A549 (cell line): ENCODE results near the gene SUPT5H. TPM values are rescaled to one million over a fixed set of nuclear protein-coding genes. Genes with fewer than 3 reads are reported as not detected.

ENCODE experiments used
- ATAC-seq, 2 experiments: fragments of 200-7000 bp in 1 of 2; fragments of >200 bp in 1 of 2; cut with Nextera tagmentation in 1 of 2; cut with Tn5 transposase in 1 of 2; 3 replicates each; pipeline versions ENCODE4 v1.8.0 to v1.9.1; 2018 to 2020; ENCODE audit warnings: mild to moderate bottlenecking in 1 of 2, moderate library complexity in 1 of 2
- CTCF ChIA-PET: fragments of 300-600 bp; sonication (Branson Sonifier 250); formaldehyde crosslinking; extraction: SDS; loops from one replicate; lab custom pipeline; 2021; ENCODE audit warnings: antibody characterized with exemption, inconsistent platforms; lab: Yijun Ruan, JAX
- POLR2A ChIA-PET: fragments of 350-600 bp; formaldehyde crosslinking; extraction: SDS; loops from one replicate; lab custom pipeline; 2021; ENCODE audit warnings: antibody characterized with exemption, inconsistent platforms; lab: Yijun Ruan, JAX
- DNase-seq, 2 experiments: peaks; one replicate each; pipeline versions ENCODE4 v3.0.0 to v3.0.0-alpha.2; 2011 to 2016; ENCODE audit warnings: low read depth in 1 of 2, low spot score in 1 of 2
- FAIRE-seq: peaks from 2 replicates; lab custom pipeline; 2011; peaks lifted over from hg19 to GRCh38; lab: Jason Lieb, UNC
- H3K27ac ChIP-seq, 2 experiments: fragments of >200 bp; sonication (Bioruptor Twin); formaldehyde crosslinking; 3 replicates each; pipeline ENCODE4 v1.5.1; 2016 to 2017
- H3K4me1 ChIP-seq: fragments of >200 bp; sonication (Bioruptor Twin); formaldehyde crosslinking; 3 replicates; pipeline ENCODE4 v1.6.1; 2016
- H3K4me2 ChIP-seq: fragments of >200 bp; sonication (Bioruptor Twin); formaldehyde crosslinking; 3 replicates; pipeline ENCODE4 v1.6.1; 2016
- H3K4me3 ChIP-seq: fragments of >200 bp; sonication (Bioruptor Twin); formaldehyde crosslinking; 3 replicates; pipeline ENCODE4 v1.5.1; 2016
- H3K9me3 ChIP-seq: fragments of >200 bp; sonication (Bioruptor Twin); formaldehyde crosslinking; 3 replicates; pipeline ENCODE4 v1.6.1; 2016
- BHLHE40 ChIP-seq: IDR thresholded peaks from 2 replicates; pipeline ENCODE4 v1.6.1; 2012; ENCODE audit warnings: low read depth, low read length, inconsistent platforms
- CEBPB ChIP-seq, 2 experiments: fragments of >200 bp in 1 of 2; sonication (Bioruptor Twin) in 1 of 2; formaldehyde crosslinking in 1 of 2; IDR thresholded peaks; 2 replicates each; pipeline ENCODE4 v1.6.1; 2012 to 2016
- CHD2 ChIP-seq: fragments of 150-350 bp; IDR thresholded peaks from 2 replicates; pipeline ENCODE4 v1.6.1; 2014; ENCODE audit warnings: low read length; ENCODE audit not compliant: partially characterized antibody
- CHD4 ChIP-seq: fragments of 200-600 bp; sonication (generic); IDR thresholded peaks from 2 replicates; pipeline ENCODE4 v1.6.1; 2016; ENCODE audit warnings: antibody characterized with exemption, mild to moderate bottlenecking, borderline replicate concordance
- EHF ChIP-seq: fragments of 250-450 bp; sonication (Bioruptor Pico); IDR thresholded peaks from 2 replicates; pipeline ENCODE4 v1.5.0; 2020; ENCODE audit warnings: mild to moderate bottlenecking
- EHMT2 ChIP-seq: fragments of 200-600 bp; sonication (generic); IDR thresholded peaks from 2 replicates; pipeline ENCODE4 v1.6.1; 2016; ENCODE audit warnings: antibody characterized with exemption, low read depth, mild to moderate bottlenecking, moderate library complexity
- FOSL2 ChIP-seq, 2 experiments: fragments of 450-650 bp in 1 of 2; fragments of >200 bp in 1 of 2; sonication (Bioruptor Twin) in 1 of 2; formaldehyde crosslinking; IDR thresholded peaks; 2 replicates each; pipeline versions ENCODE4 v1.5.0 to v1.6.1; 2016 to 2020; ENCODE audit warnings: mild to moderate bottlenecking in 1 of 2, moderate library complexity in 1 of 2
- GATA3 ChIP-seq: IDR thresholded peaks from 2 replicates; pipeline ENCODE4 v1.6.1; 2012; ENCODE audit warnings: borderline replicate concordance
- HOXA7 ChIP-seq: fragments of 250-450 bp; sonication (Bioruptor Pico); IDR thresholded peaks from 2 replicates; pipeline ENCODE4 v1.5.0; 2020; ENCODE audit warnings: mild to moderate bottlenecking, moderate library complexity
- HOXB5 ChIP-seq: fragments of 250-450 bp; sonication (Bioruptor Pico); IDR thresholded peaks from 2 replicates; pipeline ENCODE4 v1.5.0; 2020; ENCODE audit warnings: mild to moderate bottlenecking, moderate library complexity
- JUN ChIP-seq, 2 experiments: fragments of >200 bp; sonication (Bioruptor Twin); formaldehyde crosslinking; IDR thresholded peaks; 2 replicates in 1 of 2; 3 replicates in 1 of 2; pipeline ENCODE4 v1.6.1; 2016 to 2017
- MAZ ChIP-seq: fragments of 150-350 bp; IDR thresholded peaks from 2 replicates; pipeline ENCODE4 v1.6.1; 2014; ENCODE audit warnings: antibody characterized with exemption, low read depth, low read length, borderline replicate concordance
- MYC ChIP-seq: IDR thresholded peaks from 2 replicates; pipeline ENCODE4 v1.6.1; 2012; ENCODE audit warnings: mild to moderate bottlenecking, inconsistent platforms, low read length, improper control_type of control experiment, borderline replicate concordance
- NR3C1 ChIP-seq: fragments of >200 bp; sonication (Bioruptor Twin); formaldehyde crosslinking; IDR thresholded peaks from 3 replicates; pipeline ENCODE4 v1.6.1; 2017
- POLR2A ChIP-seq: IDR thresholded peaks from 2 replicates; pipeline ENCODE4 v1.6.1; 2012; ENCODE audit warnings: mild to moderate bottlenecking, low read length
- POLR2AphosphoS2 ChIP-seq: conservative IDR thresholded peaks from 2 replicates; pipeline ENCODE4 v1.6.1; 2012; ENCODE audit warnings: low read length, improper control_type of control experiment, inconsistent platforms
- RARB ChIP-seq: fragments of 250-450 bp; sonication (Bioruptor Pico); IDR thresholded peaks from 2 replicates; pipeline ENCODE4 v1.8.0; 2021; ENCODE audit warnings: mild to moderate bottlenecking, moderate library complexity
- SMC3 ChIP-seq: fragments of >200 bp; sonication (Bioruptor Twin); formaldehyde crosslinking; IDR thresholded peaks from 3 replicates; pipeline ENCODE4 v1.6.1; 2018; ENCODE audit warnings: inconsistent platforms
- TFCP2L1 ChIP-seq: fragments of 250-450 bp; sonication (Bioruptor Pico); IDR thresholded peaks from 2 replicates; pipeline ENCODE4 v1.5.0; 2021; ENCODE audit warnings: mild to moderate bottlenecking
- ZC3H11A ChIP-seq: fragments of 450-650 bp; IDR thresholded peaks from 2 replicates; pipeline ENCODE4 v1.6.1; 2014; ENCODE audit warnings: antibody characterized with exemption, mild to moderate bottlenecking
- ZFP36 ChIP-seq: fragments of 450-650 bp; IDR thresholded peaks from 2 replicates; pipeline ENCODE4 v1.6.1; 2014; ENCODE audit warnings: borderline replicate concordance; ENCODE audit not compliant: partially characterized antibody
- ZSCAN20 ChIP-seq: fragments of 250-450 bp; sonication (Bioruptor Pico); IDR thresholded peaks from 2 replicates; pipeline ENCODE4 v1.8.0; 2022; ENCODE audit warnings: mild to moderate bottlenecking, moderate library complexity
- WGBS: methylation state at CpG from one replicate; pipeline ENCODE4 v1.1.6; 2017; ENCODE audit errors: missing lambda C conversion rate; 5-methylcytosine and 5-hydroxymethylcytosine counted together
- polyA plus RNA-seq, 4 experiments: library from polyadenylated mRNA; depleted of rRNA in 3 of 4; stranded (reverse); fragments of >200 nt; fragmentation: RNase III in 1 of 4; extraction: RNeasy Plus Mini Kit Qiagen cat#74134 plus additional on column Dnase treatment in 1 of 4; gene quantifications; 2 replicates in 3 of 4; 3 replicates in 1 of 4; pipeline ENCODE4 v1.2.3, GENCODE V29; 2011 to 2017
- TF ChIP-seq, protein P1 (sequence below): IDR thresholded peaks from 2 replicates; pipeline ENCODE4 v1.6.1; 2012; ENCODE audit warnings: low read depth, borderline replicate concordance
- TF ChIP-seq, protein P2 (sequence below): fragments of 200-600 bp; sonication (generic); IDR thresholded peaks from 2 replicates; pipeline ENCODE4 v1.6.1; 2016; ENCODE audit warnings: antibody characterized with exemption, mild to moderate bottlenecking, moderate library complexity
- TF ChIP-seq, protein P3 (sequence below): IDR thresholded peaks from 2 replicates; pipeline ENCODE4 v1.6.1; 2012
- TF ChIP-seq, protein P4 (sequence below): fragments of 150-350 bp; IDR thresholded peaks from 2 replicates; pipeline ENCODE4 v1.6.1; 2014; ENCODE audit warnings: low read depth, mild to moderate bottlenecking, low read length

Gene SUPT5H
- polyA plus RNA-seq, 2 of the 4 experiments (the other 2 are of a cell fraction): 186 to 222 TPM

DNA sequence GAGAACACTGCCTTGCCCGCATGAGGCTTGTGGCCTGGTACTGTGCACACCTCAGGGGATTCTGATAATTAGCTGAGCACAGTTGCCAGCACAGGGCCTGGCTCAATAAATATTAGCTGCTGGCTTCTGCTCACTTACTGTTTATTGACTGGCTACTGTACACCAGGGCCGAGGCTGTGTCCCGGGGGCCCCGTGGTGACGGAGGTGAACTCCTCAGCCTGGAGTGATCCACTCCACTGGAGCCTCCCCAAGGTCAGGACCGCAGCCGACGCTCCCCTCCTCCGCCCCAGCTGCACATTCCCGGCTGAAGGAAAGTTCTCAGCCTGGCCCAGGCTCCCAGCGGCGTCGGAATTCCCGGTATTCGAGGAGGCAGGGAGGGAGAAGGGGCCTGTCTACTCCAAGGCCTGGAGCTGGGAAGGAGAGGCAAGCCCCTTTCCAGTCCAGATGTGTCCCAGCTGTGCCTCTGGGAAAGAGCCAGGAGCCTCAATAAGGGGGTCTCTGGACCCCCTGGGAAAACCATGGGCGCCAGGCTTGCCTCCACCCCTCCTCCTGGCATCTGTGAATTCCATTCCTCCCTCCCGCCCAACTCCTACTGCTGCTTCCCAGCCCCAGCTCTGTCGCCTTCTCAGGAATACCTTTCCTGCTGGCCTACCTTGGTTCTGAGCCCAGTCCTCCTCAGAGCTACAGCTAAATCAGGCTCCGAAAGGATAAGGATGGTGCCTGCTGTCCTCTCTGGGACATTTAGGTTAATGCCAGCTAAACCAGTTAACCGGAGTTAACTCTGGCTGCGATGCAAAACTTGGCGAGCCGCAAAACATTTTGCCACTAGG, 16.9 kb upstream of the SUPT5H start (continued):
- TF ChIP-seq EHF (peak; percentile 70), ZFP36 (no peak), NR3C1 (no peak), FOSL2 (IDR thresholded peaks at IDR 0.05) (no peak), FOSL2 (CRISPR knock-in tag; IDR thresholded peaks at IDR 0.05) (peak; percentile 64), ZC3H11A (no peak), CHD2 (no peak), GATA3 (0 out of 2 replicates have a peak, but pooled peaks have one; percentile 20)
- TF ChIP-seq, protein P1, sequence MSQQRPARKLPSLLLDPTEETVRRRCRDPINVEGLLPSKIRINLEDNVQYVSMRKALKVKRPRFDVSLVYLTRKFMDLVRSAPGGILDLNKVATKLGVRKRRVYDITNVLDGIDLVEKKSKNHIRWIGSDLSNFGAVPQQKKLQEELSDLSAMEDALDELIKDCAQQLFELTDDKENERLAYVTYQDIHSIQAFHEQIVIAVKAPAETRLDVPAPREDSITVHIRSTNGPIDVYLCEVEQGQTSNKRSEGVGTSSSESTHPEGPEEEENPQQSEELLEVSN: 0 out of 2 replicates have a peak, but pooled peaks have one; percentile 57
- TF ChIP-seq, protein P2, sequence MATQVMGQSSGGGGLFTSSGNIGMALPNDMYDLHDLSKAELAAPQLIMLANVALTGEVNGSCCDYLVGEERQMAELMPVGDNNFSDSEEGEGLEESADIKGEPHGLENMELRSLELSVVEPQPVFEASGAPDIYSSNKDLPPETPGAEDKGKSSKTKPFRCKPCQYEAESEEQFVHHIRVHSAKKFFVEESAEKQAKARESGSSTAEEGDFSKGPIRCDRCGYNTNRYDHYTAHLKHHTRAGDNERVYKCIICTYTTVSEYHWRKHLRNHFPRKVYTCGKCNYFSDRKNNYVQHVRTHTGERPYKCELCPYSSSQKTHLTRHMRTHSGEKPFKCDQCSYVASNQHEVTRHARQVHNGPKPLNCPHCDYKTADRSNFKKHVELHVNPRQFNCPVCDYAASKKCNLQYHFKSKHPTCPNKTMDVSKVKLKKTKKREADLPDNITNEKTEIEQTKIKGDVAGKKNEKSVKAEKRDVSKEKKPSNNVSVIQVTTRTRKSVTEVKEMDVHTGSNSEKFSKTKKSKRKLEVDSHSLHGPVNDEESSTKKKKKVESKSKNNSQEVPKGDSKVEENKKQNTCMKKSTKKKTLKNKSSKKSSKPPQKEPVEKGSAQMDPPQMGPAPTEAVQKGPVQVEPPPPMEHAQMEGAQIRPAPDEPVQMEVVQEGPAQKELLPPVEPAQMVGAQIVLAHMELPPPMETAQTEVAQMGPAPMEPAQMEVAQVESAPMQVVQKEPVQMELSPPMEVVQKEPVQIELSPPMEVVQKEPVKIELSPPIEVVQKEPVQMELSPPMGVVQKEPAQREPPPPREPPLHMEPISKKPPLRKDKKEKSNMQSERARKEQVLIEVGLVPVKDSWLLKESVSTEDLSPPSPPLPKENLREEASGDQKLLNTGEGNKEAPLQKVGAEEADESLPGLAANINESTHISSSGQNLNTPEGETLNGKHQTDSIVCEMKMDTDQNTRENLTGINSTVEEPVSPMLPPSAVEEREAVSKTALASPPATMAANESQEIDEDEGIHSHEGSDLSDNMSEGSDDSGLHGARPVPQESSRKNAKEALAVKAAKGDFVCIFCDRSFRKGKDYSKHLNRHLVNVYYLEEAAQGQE: no peak
- TF ChIP-seq, protein P3, sequence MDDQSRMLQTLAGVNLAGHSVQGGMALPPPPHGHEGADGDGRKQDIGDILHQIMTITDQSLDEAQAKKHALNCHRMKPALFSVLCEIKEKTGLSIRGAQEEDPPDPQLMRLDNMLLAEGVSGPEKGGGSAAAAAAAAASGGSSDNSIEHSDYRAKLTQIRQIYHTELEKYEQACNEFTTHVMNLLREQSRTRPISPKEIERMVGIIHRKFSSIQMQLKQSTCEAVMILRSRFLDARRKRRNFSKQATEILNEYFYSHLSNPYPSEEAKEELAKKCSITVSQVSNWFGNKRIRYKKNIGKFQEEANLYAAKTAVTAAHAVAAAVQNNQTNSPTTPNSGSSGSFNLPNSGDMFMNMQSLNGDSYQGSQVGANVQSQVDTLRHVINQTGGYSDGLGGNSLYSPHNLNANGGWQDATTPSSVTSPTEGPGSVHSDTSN: peak; percentile 19

DNA sequence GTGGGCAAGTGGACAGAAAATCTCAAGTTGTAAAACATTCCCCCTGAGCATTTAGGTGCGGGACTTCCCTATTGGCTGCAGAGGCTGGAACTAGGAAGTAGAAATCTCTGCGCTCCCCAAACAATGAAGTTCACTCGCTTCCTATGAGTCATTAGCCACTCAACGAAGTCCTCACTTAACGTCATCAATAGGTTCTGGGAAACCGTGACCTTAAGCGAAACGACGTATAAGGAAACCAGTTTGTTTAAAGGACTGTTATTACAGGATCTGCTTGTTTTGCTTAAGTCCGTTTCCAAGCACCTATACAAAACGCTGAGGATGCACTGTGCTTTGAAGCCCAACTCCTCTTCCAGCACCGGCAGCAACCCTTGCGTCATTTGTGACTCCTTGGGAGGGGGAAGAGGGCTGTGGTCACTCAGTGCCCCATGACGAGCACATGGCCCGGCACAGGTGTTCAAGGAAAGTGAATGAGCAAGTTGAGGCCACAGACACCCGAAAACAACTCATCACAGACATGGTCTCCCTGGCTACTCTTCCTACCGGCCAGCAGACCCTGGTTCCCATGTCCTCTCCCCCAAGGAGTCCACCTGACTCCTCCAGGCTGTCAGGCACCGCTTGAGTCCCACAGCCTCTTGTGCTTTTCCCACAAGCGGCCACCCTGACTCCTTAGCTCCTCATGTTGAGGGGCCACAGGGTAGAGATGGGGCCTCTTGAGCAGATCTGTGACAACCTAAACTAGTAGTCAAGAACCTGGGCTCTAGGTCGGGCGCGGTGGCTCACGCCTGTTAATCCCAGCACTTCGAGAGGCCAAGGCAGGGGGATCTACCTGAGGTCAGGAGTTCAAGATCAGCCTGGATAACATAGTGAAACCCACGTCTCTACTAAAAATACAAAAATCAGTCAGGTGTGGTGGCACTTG, 14.4 kb upstream of the SUPT5H start:
- peaks cover 74% of the 10 kb centered on the region for H3K4me1 ChIP-seq
- ATAC-seq (peak; percentile 74), FAIRE-seq (peak; percentile 100), DNase-seq (peak; percentile 99 to 100)
- no peaks in the 10 kb centered on the region for H3K9me3 ChIP-seq
- CTCF ChIA-PET: interaction anchor here (0.9 to 23.5 kb wide), 8 partner anchors 8 to 32 kb away, joined by 3 to 457 read pairs (median 31); partner anchors contain the start of genes MED29, PAF1, PLEKHG2 and ZFP36
- WGBS: 18% methylated on average over 25 of the region's 25 CpGs
- peak overlapping the region; percentile 5; the same call in 1 of the 3 replicates for H3K4me3 ChIP-seq
- H3K4me2 ChIP-seq: peak overlapping the region; percentile 91
- H3K27ac ChIP-seq: peak overlapping the region; percentile 83 to 90
- POLR2A ChIA-PET: interaction anchor here (0.6 to 2.7 kb wide), 8 partner anchors 10 to 85 kb away, joined by 3 to 17 read pairs (median 4); partner anchors contain the start of genes MED29, PAF1, SUPT5H and ZFP36
- TF ChIP-seq HOXA7 (peak; percentile 98), SMC3 (no peak), HOXB5 (CRISPR knock-in tag) (peak; percentile 99), EHMT2 (no peak), POLR2AphosphoS2 (peak; percentile 92; the same call in 1 of the 2 replicates), RARB (CRISPR knock-in tag) (peak; percentile 89), CEBPB (IDR thresholded peaks at IDR 0.05) (peak; percentile 54 to 87; a peak in 3 of 4 replicates), TFCP2L1 (peak; percentile 98), BHLHE40 (peak; percentile 17; the same call in 1 of the 2 replicates), NR3C1 (no peak), ZSCAN20 (CRISPR knock-in tag) (peak; percentile 96), POLR2A (peak; percentile 33; the same call in 1 of the 2 replicates), GATA3 (peak; percentile 42; the same call in 1 of the 2 replicates), CHD2 (peak; percentile 64), MYC (peak; percentile 100), MAZ (peak; percentile 78), CHD4 (no peak), JUN (IDR thresholded peaks at IDR 0.05) (peak; percentile 75 to 86)
- TF ChIP-seq, protein P1: peak; percentile 93
- TF ChIP-seq, protein P4, sequence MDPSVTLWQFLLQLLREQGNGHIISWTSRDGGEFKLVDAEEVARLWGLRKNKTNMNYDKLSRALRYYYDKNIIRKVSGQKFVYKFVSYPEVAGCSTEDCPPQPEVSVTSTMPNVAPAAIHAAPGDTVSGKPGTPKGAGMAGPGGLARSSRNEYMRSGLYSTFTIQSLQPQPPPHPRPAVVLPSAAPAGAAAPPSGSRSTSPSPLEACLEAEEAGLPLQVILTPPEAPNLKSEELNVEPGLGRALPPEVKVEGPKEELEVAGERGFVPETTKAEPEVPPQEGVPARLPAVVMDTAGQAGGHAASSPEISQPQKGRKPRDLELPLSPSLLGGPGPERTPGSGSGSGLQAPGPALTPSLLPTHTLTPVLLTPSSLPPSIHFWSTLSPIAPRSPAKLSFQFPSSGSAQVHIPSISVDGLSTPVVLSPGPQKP: no peak
